HG02970 (cell line): ENCODE data around the gene MUC13.

Source experiments
- ATAC-seq: cut with Tn5 transposase; IDR thresholded peaks from one replicate; pipeline ENCODE4 v1.9.1; 2021; ENCODE audit warnings: mild to moderate bottlenecking, moderate library complexity, moderate number of reproducible peaks; ENCODE audit not compliant: unreplicated experiment, low FRiP score

MUC13 gene

GRCh38 chr3:124881976-124882697 is 52.4 kb downstream of the MUC13 start:
- ATAC-seq: no peak

DNA sequence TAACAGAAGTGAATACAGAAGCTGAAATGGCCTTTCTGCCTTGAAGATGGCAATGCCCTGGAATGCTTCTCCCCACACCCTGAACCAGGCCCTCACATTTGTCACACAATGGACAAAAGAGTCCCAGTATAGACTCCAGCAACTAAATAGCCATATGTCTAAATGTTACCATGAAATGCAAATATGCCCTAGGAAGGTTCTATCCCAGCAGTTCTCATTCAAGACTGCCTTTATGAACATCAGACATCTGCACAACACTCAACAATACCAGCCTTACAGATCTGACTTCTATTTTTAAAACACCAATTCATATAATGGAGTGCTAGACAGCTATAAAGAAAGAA is 55.2 kb downstream of the MUC13 start:
- ATAC-seq: no peak

GRCh38 chr3:124878561-124879336 is 55.8 kb downstream of the MUC13 start:
- ATAC-seq: no peak

DNA sequence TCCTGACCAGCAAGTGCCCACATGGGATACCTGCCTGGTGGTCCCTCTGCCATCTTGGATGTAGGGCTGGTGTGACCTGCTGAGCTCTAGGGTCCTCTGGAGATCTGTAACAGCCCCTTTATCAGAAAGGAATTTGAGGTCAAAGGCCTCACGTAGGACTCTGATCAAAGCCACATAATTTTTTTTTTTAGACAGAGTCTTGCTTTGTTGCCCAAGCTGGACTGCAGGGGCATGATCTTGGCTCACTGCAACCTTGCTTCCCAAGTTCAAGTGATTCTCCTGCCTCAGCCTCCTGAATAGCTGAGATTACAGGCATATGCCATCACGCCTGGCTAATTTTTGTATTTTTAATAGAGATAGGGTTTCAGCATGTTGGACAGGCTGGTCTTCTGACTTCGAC is 56.9 kb downstream of the MUC13 start:
- ATAC-seq: no peak

DNA sequence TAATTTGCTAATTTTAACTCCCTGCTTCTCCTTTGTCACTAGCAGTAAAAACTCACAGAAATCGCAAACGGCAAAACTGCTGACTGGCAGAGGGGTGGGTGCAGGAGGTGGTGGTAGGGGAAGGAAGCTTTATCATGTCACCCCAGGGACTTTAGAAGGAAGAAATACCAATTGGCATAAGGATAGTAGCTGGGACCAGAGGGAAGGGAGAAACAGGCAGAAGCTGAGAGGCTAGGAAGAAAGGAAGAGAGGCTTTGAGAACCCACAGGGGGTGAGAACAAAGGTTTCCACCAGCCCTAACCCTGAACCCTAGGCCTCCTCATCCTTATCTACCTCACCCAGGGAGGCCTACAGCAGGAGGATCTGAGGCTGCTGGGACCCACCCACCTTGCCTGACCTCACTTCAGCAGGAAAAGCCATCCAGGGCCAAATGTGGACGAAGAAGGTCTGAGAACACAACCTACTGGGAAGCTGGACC is 58.1 kb downstream of the MUC13 start:
- no peak for ATAC-seq

DNA sequence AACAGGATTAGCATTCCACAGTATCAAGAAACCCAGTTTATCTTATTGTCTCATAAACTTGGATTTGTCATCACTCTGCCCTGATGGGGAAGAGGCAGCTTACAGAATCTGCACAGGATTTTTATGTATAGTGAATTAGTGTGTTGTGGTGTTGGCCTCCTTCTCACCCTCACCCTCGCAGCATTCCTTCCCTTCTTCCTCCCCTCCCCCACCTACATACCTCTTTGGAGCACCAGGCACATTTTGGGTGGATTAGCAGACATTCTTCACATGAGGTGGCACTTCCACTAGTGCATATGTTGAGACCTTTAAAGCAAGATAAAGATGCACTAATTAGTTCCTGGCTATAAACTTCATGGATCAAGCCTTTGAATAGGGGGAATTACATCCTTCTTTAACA is 61.3 kb downstream of the MUC13 start:
- ATAC-seq: no peak

GRCh38 chr3:124867511-124867910 is 67.0 kb downstream of the MUC13 start:
- no peak for ATAC-seq

- no peak for ATAC-seq
Measured at GRCh38 chr3:124862006-124862405, 72.5 kb downstream of the MUC13 start.

DNA sequence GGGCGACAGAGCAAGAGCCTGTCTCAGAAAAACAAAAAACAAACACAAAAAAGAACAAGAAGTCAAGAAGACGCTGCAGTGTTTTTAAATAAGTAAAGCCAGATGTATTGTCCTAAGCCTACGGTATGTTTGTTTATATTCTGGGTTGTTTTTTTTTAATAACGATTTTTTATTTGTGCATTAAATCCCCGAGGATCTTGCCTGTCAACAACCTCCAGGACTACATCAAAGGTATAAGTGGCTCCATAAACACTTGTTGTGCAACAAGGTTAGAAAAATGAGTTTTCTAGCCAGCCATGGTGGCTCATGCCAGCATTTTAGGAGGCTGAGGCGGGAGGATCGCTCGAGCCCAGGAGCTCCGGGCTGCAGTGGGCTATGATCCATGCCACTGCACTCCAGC is 73.5 kb downstream of the MUC13 start:
- no peak for ATAC-seq

DNA sequence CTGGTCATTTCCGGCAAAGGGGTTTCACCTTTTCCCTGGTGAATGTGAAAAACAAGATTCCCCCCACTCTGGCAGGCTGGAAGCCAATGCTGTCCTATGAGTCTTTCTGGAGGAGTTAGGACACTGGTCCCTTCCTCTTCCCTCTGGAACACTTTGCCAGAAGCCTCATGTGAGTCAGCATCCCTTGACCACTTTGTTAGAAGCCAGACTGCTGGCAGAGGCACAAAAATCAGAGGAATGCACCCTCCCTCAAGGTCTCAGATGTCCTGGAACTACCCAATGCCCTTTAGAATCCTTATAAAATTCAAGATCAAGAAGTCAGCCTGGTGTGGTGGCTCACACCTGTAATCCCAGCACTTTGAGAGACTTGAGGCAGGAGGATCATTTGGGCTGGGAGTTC is 74.0 kb downstream of the MUC13 start:
- ATAC-seq: no peak

DNA sequence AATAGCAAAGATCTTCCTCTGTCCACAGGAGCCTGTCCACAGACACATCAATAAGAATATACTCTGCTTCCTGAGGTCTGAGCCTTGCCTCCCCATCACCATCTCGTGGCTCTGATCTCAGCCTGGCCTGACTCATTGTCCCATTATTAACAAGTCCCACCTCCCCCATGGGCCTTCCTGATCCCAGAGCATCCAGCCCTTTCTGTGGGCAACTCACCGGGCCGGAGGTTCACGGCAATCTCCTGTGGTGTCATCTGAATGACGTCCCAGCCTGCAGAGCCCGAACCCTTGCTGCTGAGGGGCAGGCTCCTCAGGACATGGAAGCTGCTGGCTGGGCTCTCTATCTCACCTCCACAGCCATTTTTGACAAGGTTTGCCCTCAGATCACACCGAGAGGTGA is 75.5 kb downstream of the MUC13 start:
- ATAC-seq: no peak

GRCh38 chr3:124858275-124858674 is 76.3 kb downstream of the MUC13 start:
- no peak for ATAC-seq

DNA sequence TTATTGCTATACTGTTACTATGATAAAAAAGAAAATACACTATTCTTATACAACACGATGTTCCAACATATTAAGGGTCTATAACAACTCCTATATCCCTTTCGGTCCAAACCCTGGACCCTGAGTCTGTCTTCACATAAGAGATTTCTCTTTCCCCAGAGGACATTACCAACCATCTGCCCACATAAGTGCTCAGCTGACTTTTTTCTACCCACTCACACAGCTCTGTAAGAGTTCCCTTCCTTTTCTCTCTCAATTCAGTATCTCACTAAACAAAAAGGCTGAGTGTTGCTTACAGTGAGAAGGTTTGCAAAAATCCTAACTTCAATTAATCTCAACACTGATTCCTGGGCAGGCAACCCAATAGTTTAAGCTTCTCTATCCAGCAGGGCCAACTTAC is 77.9 kb downstream of the MUC13 start:
- ATAC-seq: no peak
